Stimulated activated effector memory CD8-positive, alpha-beta T cell treated with anti-CD3 and anti-CD28 coated beads, Interleukin-12 subunit alpha, Interleukin-12 subunit beta, amount 100 ng/mL, for 72 hours (primary cell): ENCODE measurements around the gene ENPP1.
"Not testable (repeated sequence)": the region's sequence is repeated elsewhere in the genome, so short reads cannot be mapped to it uniquely, and the experiment has no call there.

Source experiments
- ATAC-seq: fragments of 150-1000 bp; cut with Tn5 transposase; 2 replicates; pipeline ENCODE4 v1.10.0; 2021
- DNase-seq, 2 donors: peaks; one replicate each; pipeline ENCODE4 v3.0.0; 2021 to 2022; ENCODE audit warnings: low spot score in 2 of 2
- H3K27ac Mint-ChIP-seq: one replicate; pipeline ENCODE4 v1.8.0; 2022; ENCODE audit warnings: mild to moderate bottlenecking, mixed read lengths
- H3K36me3 Mint-ChIP-seq: one replicate; pipeline ENCODE4 v1.8.0; 2022; ENCODE audit warnings: mild to moderate bottlenecking, mixed read lengths
- H3K4me1 Mint-ChIP-seq: one replicate; pipeline ENCODE4 v1.8.0; 2022; ENCODE audit warnings: mixed read lengths
- H3K4me3 Mint-ChIP-seq: one replicate; pipeline ENCODE4 v1.8.0; 2022; ENCODE audit warnings: mild to moderate bottlenecking, mixed read lengths
- H3K9me3 Mint-ChIP-seq: one replicate; pipeline ENCODE4 v1.8.0; 2022; ENCODE audit warnings: mixed read lengths

Gene ENPP1

DNA sequence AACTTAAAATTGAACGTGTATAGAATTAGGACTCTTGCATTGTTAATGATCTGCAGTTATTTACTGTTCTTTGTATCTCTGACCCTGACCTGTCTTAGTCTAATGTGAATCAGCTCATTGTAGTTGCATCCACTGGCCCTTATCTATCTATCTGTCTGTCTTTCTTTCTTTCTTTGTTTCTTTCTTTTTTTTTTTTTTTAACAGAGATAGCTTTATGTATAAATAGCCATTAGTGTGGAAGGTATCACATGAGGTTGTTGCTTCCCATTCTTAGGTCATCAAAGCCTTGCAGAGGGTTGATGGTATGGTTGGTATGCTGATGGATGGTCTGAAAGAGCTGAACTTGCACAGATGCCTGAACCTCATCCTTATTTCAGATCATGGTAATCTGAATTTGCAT lies 59.9 kb downstream of the ENPP1 start:
- Mint-ChIP-seq H3K36me3 (no peaks in the 10 kb centered on the region), H3K4me3 (no peak overlapping the region), H3K9me3 (no peaks in the 10 kb centered on the region), H3K4me1 (no peaks in the 10 kb centered on the region), H3K27ac (no peak overlapping the region)
- DNase-seq (no peak), ATAC-seq (no peak)

DNA sequence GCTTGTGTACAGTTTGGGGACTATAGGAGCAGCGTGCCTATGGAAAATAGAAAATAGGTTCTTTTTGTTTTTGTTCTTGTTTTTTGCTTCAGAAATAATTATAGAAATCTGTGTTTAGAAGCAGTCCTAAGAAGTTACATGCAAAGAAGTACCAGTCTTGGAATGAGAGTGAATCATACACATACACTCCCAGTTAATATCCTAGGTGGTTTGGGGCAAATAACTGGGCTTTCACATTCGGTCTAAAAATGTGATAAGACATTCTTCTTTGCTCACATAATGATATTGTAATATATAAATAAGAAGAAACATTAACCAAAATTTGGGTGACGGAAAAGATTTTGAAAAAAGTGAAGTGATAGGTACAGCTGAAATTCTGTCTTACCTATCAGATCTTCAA lies 61.0 kb downstream of the ENPP1 start:
- DNase-seq (no peak), ATAC-seq (no peak)
- Mint-ChIP-seq H3K36me3 (no peaks in the 10 kb centered on the region), H3K27ac (no peak overlapping the region), H3K4me3 (no peak overlapping the region), H3K9me3 (no peaks in the 10 kb centered on the region), H3K4me1 (no peaks in the 10 kb centered on the region)

DNA sequence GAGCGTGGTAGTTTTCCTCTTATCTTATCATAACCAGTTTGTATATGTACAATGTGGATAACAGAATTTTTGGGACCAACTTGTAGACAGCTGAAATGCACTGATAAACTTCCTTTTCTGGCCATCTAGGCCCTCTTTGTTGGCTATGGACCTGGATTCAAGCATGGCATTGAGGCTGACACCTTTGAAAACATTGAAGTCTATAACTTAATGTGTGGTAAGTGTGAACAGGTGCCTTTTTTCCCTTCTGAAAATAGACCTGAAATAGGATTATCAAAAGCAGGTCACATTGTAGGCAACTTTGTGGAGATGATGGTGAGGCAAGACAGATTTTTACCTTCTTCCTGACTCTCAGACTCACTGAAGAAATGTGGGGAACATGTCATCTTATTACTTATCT lies 67.8 kb downstream of the ENPP1 start:
- Mint-ChIP-seq H3K9me3 (no peaks in the 10 kb centered on the region), H3K27ac (no peak overlapping the region), H3K4me1 (no peaks in the 10 kb centered on the region), H3K4me3 (no peak overlapping the region), H3K36me3 (no peaks in the 10 kb centered on the region)
- DNase-seq (no peak), ATAC-seq (no peak)

DNA sequence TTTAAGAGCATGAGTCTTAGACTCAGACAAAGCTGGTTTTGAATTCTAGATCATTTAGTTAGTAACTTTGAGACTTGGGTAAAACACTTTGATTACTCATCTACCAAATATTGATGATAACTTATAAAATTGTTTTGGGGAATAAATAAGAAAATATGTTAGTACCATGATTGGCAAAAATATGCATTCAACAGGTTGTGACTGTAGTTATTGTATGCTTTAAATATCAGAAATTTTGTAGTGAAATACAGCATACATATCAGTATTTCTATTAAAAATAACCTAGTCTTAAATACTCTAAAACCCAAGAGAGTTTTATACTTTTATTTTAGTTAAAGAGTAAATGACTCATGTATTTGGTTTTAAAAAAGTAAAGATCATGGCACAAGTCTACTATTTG lies 68.7 kb downstream of the ENPP1 start:
- Mint-ChIP-seq H3K36me3 (no peaks in the 10 kb centered on the region), H3K4me1 (no peaks in the 10 kb centered on the region), H3K9me3 (no peaks in the 10 kb centered on the region), H3K4me3 (no peak overlapping the region), H3K27ac (no peak overlapping the region)
- ATAC-seq, result no peak
- DNase-seq, result no peak

DNA sequence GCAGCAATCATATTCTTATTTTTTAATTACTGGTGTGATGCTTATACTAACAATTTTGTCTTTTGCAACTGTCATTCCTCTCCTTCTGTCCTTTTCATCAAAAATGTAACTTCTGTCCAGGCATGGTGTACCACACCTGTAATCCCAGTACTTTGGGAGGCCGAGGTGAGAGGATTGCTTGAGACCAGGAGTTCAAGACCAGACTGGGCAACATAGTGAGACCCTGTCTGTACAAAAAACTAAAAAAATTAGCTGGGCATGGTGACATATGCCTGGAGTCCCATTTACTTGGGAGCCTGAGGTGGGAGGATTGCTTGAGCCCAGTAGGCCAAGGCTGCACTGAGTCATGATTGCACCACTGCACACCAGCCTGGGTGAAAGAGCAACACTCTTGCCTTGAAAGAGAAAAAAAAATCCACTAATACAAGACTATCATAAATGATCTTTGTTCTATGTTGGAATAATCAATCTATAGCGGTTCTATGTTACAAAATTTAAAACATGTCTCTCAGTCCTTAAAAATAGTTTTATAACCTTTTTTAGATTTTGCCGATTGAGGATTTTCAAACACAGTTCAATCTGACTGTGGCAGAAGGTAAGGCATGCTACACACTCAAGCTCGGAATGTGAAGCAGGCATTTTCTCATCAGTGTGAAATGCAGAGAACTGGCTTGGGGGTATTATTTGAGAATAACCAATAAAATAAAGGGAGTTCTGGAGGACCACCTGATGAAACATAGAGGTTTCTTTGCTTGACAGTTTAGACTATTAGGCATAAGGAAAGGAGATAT lies 70.4 kb downstream of the ENPP1 start:
- Mint-ChIP-seq H3K4me3 (no peak overlapping the region), H3K27ac (no peak overlapping the region), H3K36me3 (no peaks in the 10 kb centered on the region), H3K4me1 (no peaks in the 10 kb centered on the region), H3K9me3 (no peaks in the 10 kb centered on the region)
- ATAC-seq (no peak), DNase-seq (no peak)

DNA sequence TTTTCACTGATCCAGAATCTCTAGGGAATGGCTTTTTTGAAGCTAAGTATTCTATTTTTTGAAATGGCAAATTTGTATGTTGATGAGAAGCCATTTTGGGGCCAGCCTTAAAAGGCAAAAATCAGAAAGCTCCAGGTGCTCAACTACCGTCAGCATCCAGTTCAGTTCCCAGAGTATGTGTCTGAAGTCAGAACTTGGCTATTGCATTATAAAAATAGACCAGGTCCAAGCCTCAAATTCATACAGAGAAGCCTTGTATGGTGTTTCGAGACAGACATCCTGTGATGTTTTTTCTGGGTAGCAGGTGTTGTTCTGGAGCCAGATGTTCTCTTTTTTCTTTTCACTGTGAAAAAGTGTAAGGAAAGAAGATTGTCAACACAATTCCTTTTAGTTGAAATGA lies 75.2 kb downstream of the ENPP1 start:
- no peaks in the 10 kb centered on the region for H3K9me3 Mint-ChIP-seq
- no peak overlapping the region for H3K4me3 Mint-ChIP-seq
- ATAC-seq, result no peak
- H3K4me1 Mint-ChIP-seq, result no peaks in the 10 kb centered on the region
- H3K36me3 Mint-ChIP-seq, result no peaks in the 10 kb centered on the region
- no peak overlapping the region for H3K27ac Mint-ChIP-seq
- DNase-seq, result no peak

DNA sequence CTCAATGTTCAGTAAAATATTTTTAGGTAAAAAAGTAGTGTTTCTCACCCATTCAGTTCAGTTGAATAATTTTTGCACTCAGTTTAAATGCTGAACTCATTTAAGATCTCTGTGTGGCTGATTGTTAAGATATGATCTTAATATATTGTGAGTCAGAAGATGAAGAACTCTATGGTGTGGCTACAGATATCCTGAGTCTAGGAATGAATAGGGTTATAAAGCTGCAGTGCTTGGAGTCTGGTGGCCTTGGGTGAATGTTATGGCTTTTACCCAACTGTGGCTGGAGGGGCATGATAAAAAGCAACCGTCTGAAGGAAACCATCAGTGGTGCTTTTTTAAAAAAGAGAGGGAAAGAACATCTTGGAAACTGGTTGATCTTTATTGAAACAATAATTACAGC lies 77.4 kb downstream of the ENPP1 start:
- Mint-ChIP-seq H3K4me1 (no peaks in the 10 kb centered on the region), H3K36me3 (no peaks in the 10 kb centered on the region)

DNA sequence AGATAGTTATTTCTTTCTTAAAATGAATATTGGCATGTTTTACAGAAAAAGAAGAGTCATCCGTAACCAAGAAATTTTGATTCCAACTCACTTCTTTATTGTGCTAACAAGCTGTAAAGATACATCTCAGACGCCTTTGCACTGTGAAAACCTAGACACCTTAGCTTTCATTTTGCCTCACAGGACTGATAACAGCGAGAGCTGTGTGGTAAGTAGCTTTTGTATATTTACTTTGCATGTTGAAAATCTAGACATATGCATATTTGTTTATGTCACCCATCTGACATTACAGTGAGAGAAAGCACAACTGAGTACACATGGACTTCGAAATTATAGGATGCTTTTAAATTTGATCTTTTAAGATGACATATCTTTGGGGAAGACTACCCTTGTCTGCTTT lies 78.7 kb downstream of the ENPP1 start:
- H3K4me3 Mint-ChIP-seq, result no peak overlapping the region
- DNase-seq, result no peak
- no peak for ATAC-seq
- no peak overlapping the region for H3K27ac Mint-ChIP-seq
- no peaks in the 10 kb centered on the region for H3K4me1 Mint-ChIP-seq
- H3K9me3 Mint-ChIP-seq, result no peaks in the 10 kb centered on the region
- no peaks in the 10 kb centered on the region for H3K36me3 Mint-ChIP-seq

More for the DNA sequence above, 77.4 kb downstream of the ENPP1 start:
- H3K4me3 Mint-ChIP-seq, result no peak overlapping the region
- H3K9me3 Mint-ChIP-seq, result no peaks in the 10 kb centered on the region
- no peak for DNase-seq
- peak; percentile 47 for ATAC-seq
- H3K27ac Mint-ChIP-seq, result no peak overlapping the region

DNA sequence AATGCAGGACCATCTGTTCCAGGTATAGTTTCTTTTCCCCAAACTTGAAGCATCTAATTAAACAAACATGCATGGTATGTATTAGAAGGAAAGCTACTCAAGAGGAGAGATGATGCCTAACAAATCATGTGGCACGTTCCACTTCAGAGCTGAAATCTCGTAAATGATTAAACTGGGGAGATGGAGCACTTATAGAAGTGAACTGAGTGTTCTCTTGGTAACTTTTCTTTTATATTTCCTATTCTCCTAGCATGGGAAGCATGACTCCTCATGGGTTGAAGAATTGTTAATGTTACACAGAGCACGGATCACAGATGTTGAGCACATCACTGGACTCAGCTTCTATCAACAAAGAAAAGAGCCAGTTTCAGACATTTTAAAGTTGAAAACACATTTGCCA lies 82.3 kb downstream of the ENPP1 start:
- Mint-ChIP-seq H3K36me3 (no peaks in the 10 kb centered on the region), H3K27ac (no peak overlapping the region), H3K4me1 (peaks cover 6% of the 10 kb centered on the region), H3K4me3 (no peak overlapping the region), H3K9me3 (no peaks in the 10 kb centered on the region)
- ATAC-seq (no peak), DNase-seq (no peak)

DNA sequence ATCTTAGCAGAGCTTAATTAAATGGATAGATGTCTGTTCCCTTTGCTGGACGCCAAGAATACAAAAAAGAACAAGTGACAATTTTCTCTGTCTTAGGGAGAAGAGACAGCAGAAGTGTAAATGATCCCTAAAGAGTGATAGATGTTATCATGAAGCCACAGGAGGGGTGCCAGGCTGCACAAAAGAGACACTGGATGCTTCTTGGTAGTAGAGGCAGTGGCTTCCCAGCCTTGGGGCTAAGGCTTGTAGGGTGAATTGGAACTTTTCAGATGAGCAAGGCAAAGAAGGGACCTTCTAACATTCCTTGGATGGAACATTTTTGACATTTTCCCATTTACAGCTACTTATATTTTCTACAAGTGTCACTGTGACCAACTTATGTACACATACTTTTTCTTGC lies 85.4 kb downstream of the ENPP1 start:
- Mint-ChIP-seq H3K9me3 (peaks cover 4% of the 10 kb centered on the region), H3K27ac (no peak overlapping the region), H3K4me3 (no peak overlapping the region), H3K4me1 (peaks cover 8% of the 10 kb centered on the region), H3K36me3 (no peaks in the 10 kb centered on the region)
- DNase-seq, result no peak
- ATAC-seq, result no peak

DNA sequence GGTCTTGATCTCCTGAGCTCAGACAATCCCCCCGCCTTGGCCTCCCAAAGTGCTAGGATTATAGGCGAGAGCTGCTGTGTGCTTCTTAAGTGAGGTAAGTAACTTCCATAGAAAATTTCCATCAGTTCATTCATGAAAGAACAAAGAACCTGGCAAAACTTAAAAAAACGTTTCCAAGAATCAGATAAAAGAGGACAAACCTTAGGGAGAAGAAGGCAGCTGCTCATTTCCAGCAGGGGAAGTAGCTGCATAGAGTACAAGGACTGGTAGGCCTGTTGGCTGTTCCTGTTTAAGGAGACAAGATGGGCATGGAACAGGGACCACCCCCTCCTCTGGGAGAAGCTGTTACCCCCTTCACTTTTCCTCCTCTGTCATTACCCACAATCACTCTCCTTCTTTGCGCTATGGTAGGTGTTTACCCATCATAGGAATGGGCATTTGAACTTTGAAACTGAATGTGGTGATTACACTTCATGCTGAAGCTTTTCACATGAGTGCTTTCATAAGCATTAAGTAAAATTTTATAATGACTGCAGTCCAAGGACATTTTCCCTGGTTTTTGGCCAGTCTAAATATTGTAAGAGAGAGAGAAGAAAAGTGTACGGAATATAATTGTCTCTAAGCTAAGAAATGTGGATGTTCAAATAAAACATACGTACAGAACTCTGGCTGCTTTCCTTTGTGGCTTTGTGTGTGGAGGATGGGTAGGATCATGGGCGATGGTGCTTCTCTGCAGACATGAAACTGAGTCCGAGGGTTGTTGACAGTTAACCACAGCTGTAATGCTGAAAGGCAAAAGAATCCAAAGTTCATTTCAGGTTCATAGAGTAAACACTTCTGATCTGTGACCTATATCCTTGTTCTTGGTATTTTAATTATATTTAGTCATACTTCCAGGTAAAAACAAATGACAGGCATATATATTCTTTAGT lies 86.9 kb downstream of the ENPP1 start:
- Mint-ChIP-seq H3K4me1 (peaks cover 8% of the 10 kb centered on the region), H3K9me3 (peaks cover 4% of the 10 kb centered on the region), H3K27ac (no peak overlapping the region), H3K4me3 (no peak overlapping the region), H3K36me3 (no peaks in the 10 kb centered on the region)
- ATAC-seq (peak; percentile 93), DNase-seq (no peak)

DNA sequence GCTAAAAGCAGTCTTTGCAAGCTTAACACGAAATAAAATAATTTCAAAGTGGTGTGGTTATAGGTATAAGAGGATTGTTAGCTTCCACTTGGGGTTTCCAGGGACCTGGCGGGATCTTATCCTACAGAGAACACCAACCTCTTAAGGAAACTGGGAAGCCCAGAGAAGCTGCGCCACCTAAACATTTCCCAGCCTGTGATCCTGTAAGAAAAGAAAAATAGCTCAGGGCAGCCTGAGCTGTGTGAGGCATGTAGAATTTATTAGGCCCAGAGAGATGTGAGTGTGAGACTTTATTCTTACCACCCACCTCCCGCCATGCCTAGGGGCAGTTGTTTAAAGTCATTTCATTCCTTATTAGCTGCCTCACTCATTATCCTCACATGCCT lies 89.2 kb downstream of the ENPP1 start:
- Mint-ChIP-seq H3K9me3 (peaks cover 4% of the 10 kb centered on the region), H3K36me3 (no peaks in the 10 kb centered on the region), H3K27ac (no peak overlapping the region), H3K4me1 (peaks cover 8% of the 10 kb centered on the region), H3K4me3 (no peak overlapping the region)
- ATAC-seq, result no peak
- DNase-seq, result no peak

DNA sequence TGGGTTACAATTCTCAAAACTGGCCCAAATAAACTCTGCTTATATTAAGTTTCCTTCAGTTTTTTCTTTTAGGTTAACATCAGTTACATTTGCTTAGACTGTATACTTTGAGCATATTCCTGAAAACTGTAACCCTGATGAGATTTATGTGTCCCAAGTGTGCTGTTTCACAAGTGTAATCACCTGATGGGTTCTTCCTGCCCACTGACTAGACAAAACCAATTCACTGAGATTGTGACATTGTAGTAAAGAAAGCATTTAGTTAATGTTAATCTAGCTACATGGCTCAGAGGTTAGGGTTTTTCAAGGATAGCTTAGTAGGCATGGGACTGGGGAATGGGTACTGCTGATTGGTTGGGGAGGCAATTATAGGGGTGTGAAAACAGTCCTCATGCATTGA lies 89.8 kb downstream of the ENPP1 start:
- DNase-seq, result no peak
- H3K27ac Mint-ChIP-seq, result no peak overlapping the region
- H3K4me3 Mint-ChIP-seq, result no peak overlapping the region
- H3K9me3 Mint-ChIP-seq, result peaks cover 4% of the 10 kb centered on the region
- no peaks in the 10 kb centered on the region for H3K36me3 Mint-ChIP-seq
- no peak for ATAC-seq
- peaks cover 8% of the 10 kb centered on the region for H3K4me1 Mint-ChIP-seq

DNA sequence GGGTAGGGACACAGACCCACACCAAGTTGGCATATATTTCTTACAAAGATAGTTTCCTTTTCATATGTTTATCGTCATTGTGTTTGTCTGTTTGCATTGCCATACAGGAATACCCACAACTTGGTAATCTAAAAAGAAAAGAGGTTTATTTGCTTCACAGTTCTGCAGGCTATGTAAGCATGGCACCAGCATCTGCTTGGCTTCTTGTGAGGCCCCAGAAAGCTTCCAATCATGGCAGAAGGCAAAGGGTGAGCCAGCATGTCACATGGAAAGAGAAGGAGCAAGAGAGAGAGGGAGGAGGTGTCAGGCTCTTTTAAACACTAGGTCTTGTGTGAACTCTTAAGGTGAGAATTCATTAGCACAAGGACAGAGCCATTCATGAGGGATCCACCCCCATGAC lies 90.9 kb downstream of the ENPP1 start:
- Mint-ChIP-seq H3K9me3 (peaks cover 4% of the 10 kb centered on the region), H3K27ac (no peak overlapping the region), H3K4me1 (peaks cover 8% of the 10 kb centered on the region), H3K36me3 (no peaks in the 10 kb centered on the region), H3K4me3 (no peak overlapping the region)
- ATAC-seq (no peak), DNase-seq (no peak)

DNA sequence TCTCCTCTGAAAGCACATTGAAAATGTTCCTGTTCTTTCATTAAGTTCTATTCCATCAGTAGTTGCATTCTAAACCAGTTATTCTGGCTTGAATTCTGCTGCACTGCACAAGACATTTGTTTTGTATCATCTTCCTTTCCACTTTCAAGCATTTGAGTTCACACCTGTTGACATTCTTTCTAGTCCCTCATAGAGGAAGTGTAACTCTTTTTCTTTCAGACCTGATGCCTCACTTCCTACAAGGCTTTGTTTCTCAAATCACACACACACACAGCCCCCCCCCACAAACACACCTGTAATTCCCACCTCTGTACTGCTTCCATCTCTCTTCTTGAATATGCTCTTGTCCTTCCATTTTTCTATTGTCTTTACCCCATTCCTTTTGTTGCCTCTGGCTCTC lies 92.4 kb downstream of the ENPP1 start:
- no peak for DNase-seq
- peaks cover 1% of the 10 kb centered on the region for H3K4me1 Mint-ChIP-seq
- no peak overlapping the region for H3K4me3 Mint-ChIP-seq
- H3K27ac Mint-ChIP-seq, result no peak overlapping the region
- H3K9me3 Mint-ChIP-seq, result peaks cover 4% of the 10 kb centered on the region
- no peak for ATAC-seq
- H3K36me3 Mint-ChIP-seq, result no peaks in the 10 kb centered on the region

DNA sequence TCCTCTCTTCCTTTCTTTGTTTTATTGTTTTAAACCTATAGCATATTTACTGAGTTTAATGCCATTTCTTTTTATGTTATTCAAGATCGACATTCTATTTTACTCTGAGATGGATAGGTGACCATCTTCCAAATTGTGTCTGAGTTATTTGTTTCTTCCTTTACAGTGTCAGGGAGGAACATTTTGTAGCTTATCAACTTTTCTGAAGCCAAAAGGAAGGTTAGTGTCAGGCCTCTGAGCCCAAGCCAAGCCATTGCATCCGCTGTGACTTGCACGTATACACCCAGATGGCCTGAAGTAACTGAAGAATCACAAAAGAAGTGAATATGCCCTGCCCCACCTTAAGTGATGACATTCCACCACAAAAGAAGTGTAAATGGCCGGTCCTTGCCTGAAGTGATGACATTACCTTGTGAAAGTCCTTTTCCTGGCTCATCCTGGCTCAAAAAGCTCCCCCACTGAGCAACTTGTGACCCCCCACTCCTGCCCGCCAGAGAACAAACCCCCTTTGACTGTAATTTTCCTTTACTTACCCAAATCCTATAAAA lies 93.6 kb downstream of the ENPP1 start:
- not testable (repeated sequence) for H3K4me3 Mint-ChIP-seq

More for the DNA sequence above, 93.6 kb downstream of the ENPP1 start:
- H3K27ac Mint-ChIP-seq, H3K36me3 Mint-ChIP-seq, ATAC-seq, H3K4me1 Mint-ChIP-seq, H3K9me3 Mint-ChIP-seq, DNase-seq: not testable (repeated sequence)
